PC-9 (cell line): Measurements from ENCODE around the gene PTGER2. TPM values are rescaled to one million over a fixed set of nuclear protein-coding genes. Genes with fewer than 3 reads are reported as not detected.

ENCODE experiments used
- BruUV-seq: library from RNA; stranded (reverse); fragments of 400-500 nt; replicated peaks from 2 replicates; lab custom pipeline; 2021; lab: Mats Ljungman, UMichigan
- CTCF ChIA-PET: fragments of 300-600 bp; sonication (Branson Sonifier 250); formaldehyde crosslinking; loops from one replicate; lab custom pipeline; 2022; ENCODE audit warnings: antibody characterized with exemption; lab: Charles Lee
- POLR2A ChIA-PET: fragments of 300-600 bp; sonication (Branson Sonifier 250); formaldehyde crosslinking; loops from one replicate; lab custom pipeline; 2022; ENCODE audit warnings: antibody characterized with exemption; ENCODE audit not compliant: unreplicated experiment; lab: Charles Lee
- DNase-seq, 2 experiments: peaks; one replicate each; pipeline versions ENCODE4 v3.0.0 to v3.0.0-alpha.2; 2015 to 2022; ENCODE audit warnings: mixed read lengths in 1 of 2
- H2AFZ ChIP-seq: fragments of 200-600 bp; sonication (generic); 2 replicates; pipeline ENCODE4 v1.8.1; 2017; ENCODE audit warnings: antibody characterized with exemption
- H3F3A ChIP-seq: fragments of 200-600 bp; sonication (generic); 2 replicates; pipeline ENCODE4 v1.8.1; 2017; ENCODE audit warnings: antibody characterized with exemption, mild to moderate bottlenecking, low read depth; ENCODE audit not compliant: insufficient read depth
- H3K27ac ChIP-seq: fragments of 200-600 bp; sonication (generic); 2 replicates; pipeline ENCODE4 v1.6.1; 2016; ENCODE audit warnings: mixed run types
- H3K27me3 ChIP-seq: fragments of 200-600 bp; sonication (generic); 2 replicates; pipeline ENCODE4 v1.6.1; 2016; ENCODE audit warnings: low read depth, mixed run types; ENCODE audit not compliant: insufficient read depth
- H3K36me3 ChIP-seq: fragments of 200-600 bp; sonication (generic); 2 replicates; pipeline ENCODE4 v1.6.1; 2016; ENCODE audit warnings: low read depth, mixed run types
- H3K4me1 ChIP-seq: fragments of 200-600 bp; sonication (generic); replicated peaks from 2 replicates; pipeline ENCODE4 v1.6.1; 2016; ENCODE audit warnings: mixed run types; ENCODE audit not compliant: insufficient read depth
- H3K4me2 ChIP-seq: fragments of 200-600 bp; sonication (generic); 2 replicates; pipeline ENCODE4 v1.6.1; 2017; ENCODE audit warnings: mixed run types
- H3K4me3 ChIP-seq: fragments of 200-600 bp; sonication (generic); 2 replicates; pipeline ENCODE4 v1.6.1; 2016; ENCODE audit warnings: mixed run types
- H3K79me2 ChIP-seq: fragments of 200-600 bp; sonication (generic); 2 replicates; pipeline ENCODE4 v1.6.1; 2017; ENCODE audit warnings: low read depth, mixed run types
- H3K9me2 ChIP-seq: fragments of 200-600 bp; sonication (generic); 2 replicates; pipeline ENCODE4 v1.8.1; 2017; ENCODE audit warnings: mild to moderate bottlenecking; ENCODE audit not compliant: insufficient read depth
- H3K9me3 ChIP-seq: fragments of 200-600 bp; sonication (generic); 2 replicates; pipeline ENCODE4 v1.8.1; 2016; ENCODE audit warnings: low read depth; ENCODE audit not compliant: insufficient read depth
- H4K20me1 ChIP-seq: fragments of 200-600 bp; sonication (generic); 2 replicates; pipeline ENCODE4 v1.8.1; 2017; ENCODE audit not compliant: insufficient read depth
- EZH2 ChIP-seq: fragments of 200-600 bp; sonication (generic); IDR thresholded peaks from 2 replicates; pipeline ENCODE4 v1.8.0; 2017; ENCODE audit warnings: antibody characterized with exemption, low read depth
- intact Hi-C: fragments of 100-400 bp; cut with micrococcal nuclease; formaldehyde crosslinking; loops from one replicate; pipeline ENCODE4 v1.10.0; 2022; ENCODE audit not compliant: unreplicated experiment
- total RNA-seq: library from RNA; stranded (reverse); gene quantifications from 2 replicates; pipeline ENCODE4 v1.2.3, GENCODE V29; 2021
- TF ChIP-seq, protein P1 (sequence below): fragments of 200-600 bp; sonication (generic); conservative IDR thresholded peaks from 2 replicates; pipeline ENCODE4 v1.6.1; 2017; ENCODE audit warnings: mixed run types, antibody characterized with exemption, mild to moderate bottlenecking, moderate library complexity

PTGER2 gene
- total RNA-seq, 1 experiment from 2014 or later, result 0.15 TPM

- POLR2A ChIA-PET, result no interaction called here
- DNase-seq, result no peak
- BruUV-seq, result no TSS peak
Observed at GRCh38 chr14:52266782-52267181, 47.3 kb upstream of the PTGER2 start.

DNA sequence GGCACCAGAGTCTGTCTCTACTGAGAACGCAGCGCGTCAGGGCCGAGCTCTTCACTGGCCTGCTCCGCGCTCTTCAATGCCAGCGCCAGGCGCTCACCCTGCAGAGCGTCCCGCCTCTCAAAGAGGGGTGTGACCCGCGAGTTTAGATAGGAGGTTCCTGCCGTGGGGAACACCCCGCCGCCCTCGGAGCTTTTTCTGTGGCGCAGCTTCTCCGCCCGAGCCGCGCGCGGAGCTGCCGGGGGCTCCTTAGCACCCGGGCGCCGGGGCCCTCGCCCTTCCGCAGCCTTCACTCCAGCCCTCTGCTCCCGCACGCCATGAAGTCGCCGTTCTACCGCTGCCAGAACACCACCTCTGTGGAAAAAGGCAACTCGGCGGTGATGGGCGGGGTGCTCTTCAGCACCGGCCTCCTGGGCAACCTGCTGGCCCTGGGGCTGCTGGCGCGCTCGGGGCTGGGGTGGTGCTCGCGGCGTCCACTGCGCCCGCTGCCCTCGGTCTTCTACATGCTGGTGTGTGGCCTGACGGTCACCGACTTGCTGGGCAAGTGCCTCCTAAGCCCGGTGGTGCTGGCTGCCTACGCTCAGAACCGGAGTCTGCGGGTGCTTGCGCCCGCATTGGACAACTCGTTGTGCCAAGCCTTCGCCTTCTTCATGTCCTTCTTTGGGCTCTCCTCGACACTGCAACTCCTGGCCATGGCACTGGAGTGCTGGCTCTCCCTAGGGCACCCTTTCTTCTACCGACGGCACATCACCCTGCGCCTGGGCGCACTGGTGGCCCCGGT, 46.4 kb upstream of the PTGER2 start, which contains the start of gene PTGDR:
PTGDR (plus strand) TSS at position 198 of the 778 bp plus-strand sequence; CDS start at position 315, 117 bp downstream.
- H3F3A ChIP-seq, result no peaks in the 10 kb centered on the region
- ChIA-PET POLR2A (interaction anchor here (0.5 kb wide), 1 partner anchor 9 kb away, joined by 19 read pairs; no protein-coding TSS in a partner anchor), CTCF (interaction anchor here (0.6 kb wide), 2 partner anchors 615 to 985 kb away, joined by 3 to 4 read pairs; no protein-coding TSS in a partner anchor)
- H3K36me3 ChIP-seq, result no peaks in the 10 kb centered on the region
- H3K9me2 ChIP-seq, result no peaks in the 10 kb centered on the region
- no peaks in the 10 kb centered on the region for H3K79me2 ChIP-seq
- H3K4me3 ChIP-seq, result no peak within 1 kb of the TSS
- no peak within 1 kb of the TSS for H3K27ac ChIP-seq
- DNase-seq, result peak in 1 of 2 experiments; percentile 10
- no peaks in the 10 kb centered on the region for H3K9me3 ChIP-seq
- TF ChIP-seq, protein P1, sequence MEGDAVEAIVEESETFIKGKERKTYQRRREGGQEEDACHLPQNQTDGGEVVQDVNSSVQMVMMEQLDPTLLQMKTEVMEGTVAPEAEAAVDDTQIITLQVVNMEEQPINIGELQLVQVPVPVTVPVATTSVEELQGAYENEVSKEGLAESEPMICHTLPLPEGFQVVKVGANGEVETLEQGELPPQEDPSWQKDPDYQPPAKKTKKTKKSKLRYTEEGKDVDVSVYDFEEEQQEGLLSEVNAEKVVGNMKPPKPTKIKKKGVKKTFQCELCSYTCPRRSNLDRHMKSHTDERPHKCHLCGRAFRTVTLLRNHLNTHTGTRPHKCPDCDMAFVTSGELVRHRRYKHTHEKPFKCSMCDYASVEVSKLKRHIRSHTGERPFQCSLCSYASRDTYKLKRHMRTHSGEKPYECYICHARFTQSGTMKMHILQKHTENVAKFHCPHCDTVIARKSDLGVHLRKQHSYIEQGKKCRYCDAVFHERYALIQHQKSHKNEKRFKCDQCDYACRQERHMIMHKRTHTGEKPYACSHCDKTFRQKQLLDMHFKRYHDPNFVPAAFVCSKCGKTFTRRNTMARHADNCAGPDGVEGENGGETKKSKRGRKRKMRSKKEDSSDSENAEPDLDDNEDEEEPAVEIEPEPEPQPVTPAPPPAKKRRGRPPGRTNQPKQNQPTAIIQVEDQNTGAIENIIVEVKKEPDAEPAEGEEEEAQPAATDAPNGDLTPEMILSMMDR, result no peak
- no peak for TF ChIP-seq EZH2
- BruUV-seq, result no TSS peak
- H3K27me3 ChIP-seq, result no peaks in the 10 kb centered on the region
- intact Hi-C loops, result no loop called here
- no peak within 1 kb of the TSS for H3K4me2 ChIP-seq
- no peaks in the 10 kb centered on the region for H3K4me1 ChIP-seq
- no peaks in the 10 kb centered on the region for H4K20me1 ChIP-seq
- no peak within 1 kb of the TSS for H2AFZ ChIP-seq

More at GRCh38 chr14:52266782-52267181, 47.3 kb upstream of the PTGER2 start:
- TF ChIP-seq EZH2, result no peak
- TF ChIP-seq, protein P1, result no peak
- Histone ChIP-seq H3K79me2 (no peaks in the 10 kb centered on the region), H3K4me3 (no peak overlapping the region), H3K4me1 (no peaks in the 10 kb centered on the region), H3K27me3 (no peaks in the 10 kb centered on the region), H3K9me2 (no peaks in the 10 kb centered on the region), H3K36me3 (no peaks in the 10 kb centered on the region), H3K9me3 (no peaks in the 10 kb centered on the region), H4K20me1 (no peaks in the 10 kb centered on the region), H3K4me2 (no peak overlapping the region), H3K27ac (no peak overlapping the region), H2AFZ (no peak overlapping the region), H3F3A (no peaks in the 10 kb centered on the region)
- intact Hi-C loops, result no loop called here
- CTCF ChIA-PET, result interaction anchor here (0.6 kb wide), 2 partner anchors 614 to 984 kb away, joined by 3 to 4 read pairs; no protein-coding TSS in a partner anchor

GRCh38 chr14:52268279-52269061, 45.6 kb upstream of the PTGER2 start:
- no TSS peak for BruUV-seq
- ChIA-PET POLR2A (no interaction called here), CTCF (no interaction called here)
- Histone ChIP-seq H3K27me3 (no peaks in the 10 kb centered on the region), H2AFZ (no peak overlapping the region), H3K27ac (no peak overlapping the region), H3K4me3 (no peak overlapping the region), H3K4me1 (no peaks in the 10 kb centered on the region), H3F3A (no peaks in the 10 kb centered on the region), H3K79me2 (no peaks in the 10 kb centered on the region), H3K9me3 (no peaks in the 10 kb centered on the region), H3K9me2 (no peaks in the 10 kb centered on the region), H3K36me3 (no peaks in the 10 kb centered on the region), H4K20me1 (no peaks in the 10 kb centered on the region), H3K4me2 (no peak overlapping the region)
- DNase-seq, result no peak
- intact Hi-C loops, result no loop called here
- TF ChIP-seq EZH2, result no peak
- TF ChIP-seq, protein P1, result no peak
